HG03354 (cell line): Measurements from ENCODE around the gene ZNF584.
A peak's percentile ranks its signal among the peaks of the same experiment; 100 is the strongest.

Source experiments
- ATAC-seq: cut with Tn5 transposase; IDR thresholded peaks from one replicate; pipeline ENCODE4 v1.9.1; 2021; ENCODE audit warnings: mild to moderate bottlenecking; ENCODE audit not compliant: unreplicated experiment, poor library complexity, severe bottlenecking

Gene ZNF584

DNA sequence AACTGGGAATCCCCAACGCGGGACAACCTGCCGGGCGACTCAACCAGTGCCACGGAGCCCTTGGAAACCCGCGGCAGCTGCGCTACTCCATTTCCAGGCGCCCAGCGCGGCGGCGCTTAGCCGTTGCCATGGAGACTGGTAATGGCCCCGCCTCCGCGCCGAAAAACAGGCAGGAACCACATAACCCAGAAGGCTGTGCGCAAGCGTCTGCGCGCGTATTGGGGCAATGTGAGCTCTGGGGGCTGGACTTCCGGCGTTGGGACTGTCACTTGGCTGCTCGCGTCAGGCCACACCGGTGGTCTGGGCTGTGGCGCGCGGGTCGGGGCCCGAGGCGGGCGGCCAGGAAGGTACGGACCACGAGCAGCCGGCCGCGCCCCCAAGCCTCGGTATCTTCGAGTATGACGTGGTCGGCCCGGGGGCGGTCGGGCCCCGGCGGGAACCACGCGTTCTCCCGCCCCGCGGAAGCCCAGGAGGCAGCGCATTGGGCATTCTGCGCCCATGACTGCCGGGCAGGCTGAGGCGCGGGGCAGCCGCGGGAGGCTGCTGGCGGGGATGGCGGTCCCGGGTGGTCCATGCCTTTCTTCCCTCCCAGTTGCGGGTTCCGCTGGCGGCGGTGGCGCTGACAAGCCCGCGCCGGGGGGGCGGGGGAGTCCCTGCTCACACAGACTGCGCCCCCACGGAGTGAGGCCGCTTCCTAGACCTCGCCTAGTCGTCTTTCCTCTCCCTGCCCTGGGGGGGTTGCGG lies 43.1 kb downstream of the ZNF584 start, which contains the start of gene ZNF324B:
Gene ZNF324B (plus strand): TSS at position 265 of the 744 bp plus-strand sequence. CDS start 2,080 bp downstream, outside the sequence.
- ATAC-seq, result peak; percentile 98

DNA sequence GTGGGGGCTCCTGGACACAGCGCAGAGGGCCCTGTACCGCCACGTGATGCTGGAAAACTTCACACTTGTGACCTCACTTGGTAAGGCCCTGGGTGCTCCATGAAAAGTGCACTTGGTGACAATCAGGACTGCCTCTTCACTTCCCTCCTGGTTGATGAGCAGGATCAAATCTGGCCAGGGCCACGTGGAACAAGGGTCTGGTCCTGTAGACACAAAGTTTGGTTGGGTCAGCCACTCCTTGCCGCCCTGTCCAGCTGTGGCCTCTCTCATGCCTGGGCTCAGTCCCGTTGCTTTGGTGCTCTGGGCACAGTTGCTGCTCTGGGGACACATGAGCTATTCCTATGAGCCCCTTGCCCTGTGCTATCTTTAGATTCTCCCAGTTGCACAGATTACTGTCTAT lies 45.3 kb downstream of the ZNF584 start:
- ATAC-seq, result no peak

- ATAC-seq, result no peak
Observed at GRCh38 chr19:58455306-58455705, 46.9 kb downstream of the ZNF584 start.

DNA sequence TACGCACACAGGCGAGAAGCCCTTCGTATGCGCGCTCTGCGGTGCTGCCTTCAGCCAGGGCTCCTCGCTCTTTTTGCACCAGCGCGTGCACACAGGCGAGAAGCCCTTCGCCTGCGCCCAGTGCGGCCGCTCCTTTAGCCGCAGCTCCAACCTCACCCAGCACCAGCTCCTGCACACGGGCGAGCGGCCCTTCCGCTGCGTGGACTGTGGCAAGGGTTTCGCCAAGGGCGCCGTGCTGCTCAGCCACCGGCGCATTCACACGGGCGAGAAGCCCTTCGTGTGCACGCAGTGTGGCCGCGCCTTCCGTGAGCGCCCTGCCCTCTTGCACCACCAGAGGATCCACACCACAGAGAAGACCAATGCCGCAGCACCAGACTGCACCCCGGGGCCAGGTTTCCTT lies 47.7 kb downstream of the ZNF584 start:
- ATAC-seq, result no peak

DNA sequence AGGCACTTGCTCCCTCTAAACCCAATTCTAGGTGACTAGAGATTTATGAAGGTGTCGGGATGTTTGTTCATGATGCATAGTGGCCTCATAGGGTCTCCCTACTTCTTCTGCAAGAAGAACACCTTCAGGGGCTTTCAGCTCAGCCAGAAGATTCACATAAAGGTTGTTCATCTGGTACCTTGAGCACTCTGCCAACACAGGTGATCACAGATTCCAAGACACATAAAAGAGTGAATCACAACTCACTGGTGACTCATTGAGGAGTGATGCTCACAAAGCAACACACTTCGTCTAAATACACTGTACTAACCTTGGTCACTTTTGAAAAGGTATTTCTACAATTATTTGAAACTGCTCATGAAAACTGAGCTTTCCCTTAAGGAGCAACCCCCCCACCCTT lies 51.6 kb downstream of the ZNF584 start:
- ATAC-seq, result no peak

DNA sequence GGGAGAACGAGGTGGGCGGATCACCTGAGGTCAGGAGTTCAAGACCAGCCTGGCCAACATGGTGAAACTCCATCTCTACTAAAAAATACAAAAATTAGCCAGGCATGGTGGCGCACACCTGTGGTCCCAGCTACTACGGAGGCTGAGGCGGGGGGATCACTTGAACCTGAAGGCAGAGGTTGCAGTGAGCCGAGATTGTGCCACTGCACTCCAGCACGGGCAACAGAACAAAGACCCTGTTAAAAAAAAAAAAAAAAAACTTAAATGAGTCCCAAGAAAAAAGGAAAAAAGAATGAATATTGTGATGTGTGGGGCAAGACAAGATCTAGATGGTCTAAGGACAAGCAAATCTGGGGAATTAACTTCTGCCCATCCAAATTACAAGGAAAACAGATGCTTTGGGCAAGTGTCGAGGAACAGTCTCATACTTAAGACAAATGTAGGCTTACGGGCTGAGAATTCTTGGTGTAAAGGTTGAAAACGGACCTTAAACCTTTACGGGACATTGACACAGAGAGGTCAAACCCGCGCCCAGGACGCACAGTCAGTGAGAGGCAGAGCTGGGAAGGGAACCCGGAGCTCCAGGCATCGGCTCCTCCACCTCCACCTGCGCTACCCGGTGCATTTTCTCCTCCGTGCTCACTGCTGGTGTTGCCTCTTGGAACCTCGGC lies 57.8 kb downstream of the ZNF584 start:
- peak; percentile 10 for ATAC-seq

DNA sequence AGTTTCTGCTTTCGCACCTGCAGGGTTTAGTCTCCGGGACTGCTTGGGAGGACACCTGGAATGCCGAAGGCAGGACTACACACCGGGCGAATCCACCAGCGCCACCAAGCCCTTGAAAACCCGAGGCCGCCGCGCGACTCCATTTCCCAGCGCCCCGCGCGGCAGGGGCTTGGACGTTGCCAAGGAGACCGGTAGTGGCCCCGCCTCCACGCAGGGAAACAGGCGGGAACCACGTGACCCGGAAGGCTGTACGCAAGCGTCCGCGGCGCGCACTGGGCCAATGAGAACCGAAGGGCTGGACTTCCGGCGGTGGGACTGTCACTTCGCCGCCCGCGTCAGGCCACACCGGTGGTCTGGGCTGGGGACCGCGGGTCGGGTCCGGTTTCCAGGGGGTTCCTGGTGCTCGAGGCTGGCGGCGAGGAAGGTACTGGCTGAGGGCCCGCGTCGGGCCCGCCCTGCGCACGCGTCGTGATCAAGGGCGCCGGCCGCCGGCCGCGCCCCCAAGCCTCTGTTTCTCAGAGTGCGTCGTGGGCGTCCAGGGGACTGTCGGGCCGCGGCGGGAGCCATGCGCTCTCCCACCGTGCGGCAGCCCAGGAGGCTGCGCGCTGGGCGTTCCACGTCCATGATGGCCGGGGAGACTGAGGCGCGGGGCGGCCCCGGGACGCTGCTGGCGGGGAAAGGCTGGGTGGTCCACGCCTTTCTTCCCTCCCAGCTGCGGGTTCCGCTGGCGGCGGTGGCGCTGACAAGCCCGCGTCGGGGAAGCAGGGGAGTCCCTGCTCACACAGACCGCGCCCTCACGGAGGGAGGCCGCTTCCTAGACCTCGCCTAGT lies 58.5 kb downstream of the ZNF584 start, which contains the start of gene ZNF324:
Gene ZNF324 (plus strand): TSS at position 321 of the 830 bp plus-strand sequence. CDS start 2,106 bp downstream, outside the sequence.
- peak; percentile 90 for ATAC-seq
